Measurements from ENCODE around the gene ACAT2.
A peak's percentile ranks its signal among the peaks of the same experiment; 100 is the strongest.

The ACAT2 gene

GRCh38 chr6:159761129-159761872 lies 544 bp upstream of the ACAT2 start:
- Mint-ChIP-seq H3K27me3 (no peaks in the 10 kb centered on the region), H3K4me1 (peaks cover 34% of the 10 kb centered on the region), H3K4me3 (peak overlapping the region; percentile 84), H3K36me3 (ENCODE audit: insufficient read depth) (peaks cover 35% of the 10 kb centered on the region), H3K9me3 (no peaks in the 10 kb centered on the region), H3K27ac (ENCODE audit: low read depth) (peak overlapping the region; percentile 96)
- no peak for DNase-seq (ENCODE audit: low spot score in 2 of 2)
- no peak for ATAC-seq (replicated peaks; ENCODE audit: extremely low read depth, poor library complexity, severe bottlenecking)

- ATAC-seq (replicated peaks; ENCODE audit: extremely low read depth, poor library complexity, severe bottlenecking) (peak; percentile 22), DNase-seq (ENCODE audit: low spot score in 2 of 2) (peak; percentile 23 to 32)
- no peaks in the 10 kb centered on the region for H3K27me3 Mint-ChIP-seq
- peak overlapping the region; percentile 84 for H3K4me3 Mint-ChIP-seq
- H3K4me1 Mint-ChIP-seq: peaks cover 34% of the 10 kb centered on the region
- H3K27ac Mint-ChIP-seq (ENCODE audit: low read depth): peak overlapping the region; percentile 96
- no peaks in the 10 kb centered on the region for H3K9me3 Mint-ChIP-seq
- H3K36me3 Mint-ChIP-seq (ENCODE audit: insufficient read depth): peaks cover 33% of the 10 kb centered on the region
These were observed 942 bp downstream of the ACAT2 start for GRCh38 chr6:159762681-159763293.

DNA sequence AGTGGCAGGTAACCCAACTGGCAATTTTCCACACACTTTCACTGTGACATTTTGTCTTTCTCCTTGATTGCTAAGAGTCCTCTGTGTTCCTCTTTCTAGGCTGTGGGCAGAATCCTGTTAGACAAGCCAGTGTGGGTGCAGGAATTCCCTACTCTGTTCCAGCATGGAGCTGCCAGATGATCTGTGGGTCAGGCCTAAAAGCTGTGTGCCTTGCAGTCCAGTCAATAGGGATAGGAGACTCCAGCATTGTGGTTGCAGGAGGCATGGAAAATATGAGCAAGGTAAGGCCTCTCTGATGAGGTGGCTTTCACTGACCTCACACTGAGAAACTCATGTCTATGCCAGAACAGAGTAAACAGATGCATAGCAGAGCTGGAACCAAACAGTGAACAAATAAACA lies 5.1 kb downstream of the ACAT2 start:
- ATAC-seq (replicated peaks; ENCODE audit: extremely low read depth, poor library complexity, severe bottlenecking): no peak
- Mint-ChIP-seq H3K27ac (ENCODE audit: low read depth) (no peak overlapping the region), H3K36me3 (ENCODE audit: insufficient read depth) (peaks cover 48% of the 10 kb centered on the region)

GRCh38 chr6:159769470-159769869 lies 7.6 kb downstream of the ACAT2 start:
- H3K27me3 Mint-ChIP-seq: no peaks in the 10 kb centered on the region
- DNase-seq (ENCODE audit: low spot score in 2 of 2): no peak
- H3K4me1 Mint-ChIP-seq: peaks cover 10% of the 10 kb centered on the region
- H3K27ac Mint-ChIP-seq (ENCODE audit: low read depth): no peak overlapping the region
- H3K4me3 Mint-ChIP-seq: no peak overlapping the region
- H3K36me3 Mint-ChIP-seq (ENCODE audit: insufficient read depth): peaks cover 37% of the 10 kb centered on the region
- no peak for ATAC-seq (replicated peaks; ENCODE audit: extremely low read depth, poor library complexity, severe bottlenecking)
- no peaks in the 10 kb centered on the region for H3K9me3 Mint-ChIP-seq

More for the DNA sequence above, 5.1 kb downstream of the ACAT2 start:
- Mint-ChIP-seq H3K4me3 (no peak overlapping the region), H3K27me3 (no peaks in the 10 kb centered on the region), H3K9me3 (no peaks in the 10 kb centered on the region), H3K4me1 (peaks cover 22% of the 10 kb centered on the region)
- DNase-seq (ENCODE audit: low spot score in 2 of 2): no peak

GRCh38 chr6:159772196-159772595 lies 10.4 kb downstream of the ACAT2 start:
- DNase-seq (ENCODE audit: low spot score in 2 of 2): no peak
- no peaks in the 10 kb centered on the region for H3K9me3 Mint-ChIP-seq
- peaks cover 41% of the 10 kb centered on the region for H3K36me3 Mint-ChIP-seq (ENCODE audit: insufficient read depth)

DNA sequence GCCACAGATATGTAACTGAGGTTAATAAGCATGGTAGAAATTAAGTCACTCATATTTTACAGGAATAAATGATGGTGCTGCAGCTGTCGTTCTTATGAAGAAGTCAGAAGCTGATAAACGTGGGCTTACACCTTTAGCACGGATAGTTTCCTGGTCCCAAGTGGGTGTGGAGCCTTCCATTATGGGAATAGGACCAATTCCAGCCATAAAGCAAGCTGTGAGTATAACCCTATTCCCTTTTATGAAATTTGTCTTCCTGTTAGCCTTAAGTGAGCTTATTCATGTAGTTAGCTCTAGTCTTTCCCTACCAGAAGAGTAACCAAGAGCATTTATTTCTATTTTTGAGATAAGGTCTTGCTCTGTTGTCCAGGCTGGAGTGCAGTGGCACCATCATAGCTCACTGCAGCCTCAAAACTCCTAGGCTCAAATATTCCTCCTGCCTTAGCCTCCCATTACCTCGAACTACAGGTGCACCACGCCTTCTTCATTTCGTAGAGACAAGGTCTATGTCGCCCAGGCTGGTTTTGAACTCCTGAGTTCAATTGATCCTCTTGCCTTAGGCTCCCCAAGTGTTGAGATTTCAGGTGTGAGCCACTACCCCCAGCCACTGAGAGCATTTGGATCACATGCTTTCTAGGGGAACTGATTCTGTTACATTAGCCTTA lies 15.5 kb downstream of the ACAT2 start:
- peak overlapping the region; percentile 44 for H3K27ac Mint-ChIP-seq (ENCODE audit: low read depth)
- peaks cover 8% of the 10 kb centered on the region for H3K4me1 Mint-ChIP-seq
- H3K27me3 Mint-ChIP-seq: no peaks in the 10 kb centered on the region
- no peak for DNase-seq (ENCODE audit: low spot score in 2 of 2)
- no peaks in the 10 kb centered on the region for H3K9me3 Mint-ChIP-seq
- no peak overlapping the region for H3K4me3 Mint-ChIP-seq
- no peak for ATAC-seq (replicated peaks; ENCODE audit: extremely low read depth, poor library complexity, severe bottlenecking)
- peaks cover 58% of the 10 kb centered on the region for H3K36me3 Mint-ChIP-seq (ENCODE audit: insufficient read depth)

More at GRCh38 chr6:159772196-159772595, 10.4 kb downstream of the ACAT2 start:
- Mint-ChIP-seq H3K4me3 (no peak overlapping the region), H3K27ac (ENCODE audit: low read depth) (no peak overlapping the region), H3K4me1 (peaks cover 10% of the 10 kb centered on the region), H3K27me3 (no peaks in the 10 kb centered on the region)
- no peak for ATAC-seq (replicated peaks; ENCODE audit: extremely low read depth, poor library complexity, severe bottlenecking)

DNA sequence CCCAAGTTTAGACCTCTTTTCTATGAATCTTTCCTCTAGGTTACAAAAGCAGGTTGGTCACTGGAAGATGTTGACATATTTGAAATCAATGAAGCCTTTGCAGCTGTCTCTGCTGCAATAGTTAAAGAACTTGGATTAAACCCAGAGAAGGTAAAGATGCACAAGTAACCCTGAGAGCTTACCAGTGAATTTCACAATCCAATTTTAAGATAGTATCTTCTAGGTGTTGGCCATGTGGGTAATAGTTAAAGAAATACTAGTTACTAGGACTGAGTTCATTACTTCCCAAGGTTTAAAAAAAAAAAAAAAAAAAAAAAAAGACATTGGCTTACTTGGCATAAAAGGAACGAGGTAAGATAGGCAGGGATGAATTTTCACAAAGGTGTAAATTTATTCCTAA lies 16.3 kb downstream of the ACAT2 start:
- DNase-seq (ENCODE audit: low spot score in 2 of 2) (no peak), ATAC-seq (replicated peaks; ENCODE audit: extremely low read depth, poor library complexity, severe bottlenecking) (no peak)
- Mint-ChIP-seq H3K27me3 (no peaks in the 10 kb centered on the region), H3K27ac (ENCODE audit: low read depth) (no peak overlapping the region), H3K4me3 (no peak overlapping the region), H3K36me3 (ENCODE audit: insufficient read depth) (peaks cover 64% of the 10 kb centered on the region), H3K9me3 (no peaks in the 10 kb centered on the region), H3K4me1 (peaks cover 16% of the 10 kb centered on the region)

GRCh38 chr6:159778542-159779103 lies 16.8 kb downstream of the ACAT2 start:
- no peak for DNase-seq (ENCODE audit: low spot score in 2 of 2)
- no peaks in the 10 kb centered on the region for H3K9me3 Mint-ChIP-seq
- H3K4me1 Mint-ChIP-seq: peaks cover 16% of the 10 kb centered on the region
- H3K4me3 Mint-ChIP-seq: no peak overlapping the region
- no peak for ATAC-seq (replicated peaks; ENCODE audit: extremely low read depth, poor library complexity, severe bottlenecking)
- H3K36me3 Mint-ChIP-seq (ENCODE audit: insufficient read depth): peaks cover 66% of the 10 kb centered on the region
- no peak overlapping the region for H3K27ac Mint-ChIP-seq (ENCODE audit: low read depth)
- no peaks in the 10 kb centered on the region for H3K27me3 Mint-ChIP-seq

GRCh38 chr6:159788276-159788675 lies 26.4 kb downstream of the ACAT2 start:
- Mint-ChIP-seq H3K27me3 (no peaks in the 10 kb centered on the region), H3K4me3 (peak overlapping the region; percentile 95), H3K9me3 (no peaks in the 10 kb centered on the region), H3K36me3 (ENCODE audit: insufficient read depth) (peaks cover 73% of the 10 kb centered on the region), H3K4me1 (peaks cover 55% of the 10 kb centered on the region), H3K27ac (ENCODE audit: low read depth) (peak overlapping the region; percentile 94)
- DNase-seq (ENCODE audit: low spot score in 2 of 2) (no peak), ATAC-seq (replicated peaks; ENCODE audit: extremely low read depth, poor library complexity, severe bottlenecking) (no peak)

GRCh38 chr6:159788753-159789376 lies 27.0 kb downstream of the ACAT2 start:
- Mint-ChIP-seq H3K36me3 (ENCODE audit: insufficient read depth) (peaks cover 70% of the 10 kb centered on the region), H3K4me3 (peak overlapping the region; percentile 95), H3K27me3 (no peaks in the 10 kb centered on the region), H3K9me3 (no peaks in the 10 kb centered on the region), H3K27ac (ENCODE audit: low read depth) (peak overlapping the region; percentile 94), H3K4me1 (peaks cover 55% of the 10 kb centered on the region)
- no peak for ATAC-seq (replicated peaks; ENCODE audit: extremely low read depth, poor library complexity, severe bottlenecking)
- no peak for DNase-seq (ENCODE audit: low spot score in 2 of 2)

DNA sequence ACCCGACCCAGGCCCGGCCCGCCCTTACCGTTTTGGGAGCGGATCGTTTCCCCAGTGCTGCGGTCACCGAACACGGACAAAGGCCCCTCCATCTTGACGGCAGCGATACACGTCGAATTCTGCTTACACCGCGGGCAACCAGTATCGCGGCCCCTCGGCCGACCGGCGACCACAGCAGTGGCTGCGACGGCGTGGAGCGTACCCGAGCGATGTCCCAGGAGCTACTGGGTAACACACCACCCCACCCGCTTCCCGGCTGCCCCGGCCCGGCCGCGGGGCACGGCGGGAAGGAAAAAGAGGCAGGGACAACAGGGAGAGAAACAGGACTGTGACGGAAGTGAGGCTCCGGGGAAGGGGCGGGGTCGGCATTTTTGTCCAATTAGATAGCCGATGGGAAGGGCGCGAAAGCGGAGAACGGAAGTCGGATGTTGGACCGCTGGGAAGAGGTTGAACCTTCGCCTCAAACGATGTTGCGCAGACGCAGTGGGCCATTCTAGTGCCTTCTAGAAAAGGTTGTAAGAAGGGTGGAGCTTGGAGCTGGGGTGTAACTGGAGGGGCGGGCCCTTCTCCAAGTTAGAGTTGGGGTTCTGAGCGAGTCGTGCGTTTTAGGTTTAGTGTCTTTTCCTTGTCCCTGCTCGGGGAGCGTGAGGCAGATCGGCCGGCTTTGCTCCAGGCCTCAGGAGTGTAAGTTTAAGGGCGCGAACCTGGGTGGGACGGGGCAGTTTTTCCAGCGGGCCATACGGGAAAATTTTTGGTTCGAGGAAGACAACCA lies 27.7 kb downstream of the ACAT2 start, which contains the start of gene TCP1:
TSS of gene TCP1 (minus strand) at position 226 of the 772 bp plus-strand sequence. CDS start at position 92, 134 bp downstream.
- Mint-ChIP-seq H3K4me3 (peak within 1 kb of the TSS; percentile 95), H3K36me3 (ENCODE audit: insufficient read depth) (peaks cover 68% of the 10 kb centered on the region), H3K9me3 (no peaks in the 10 kb centered on the region), H3K27me3 (no peaks in the 10 kb centered on the region), H3K27ac (ENCODE audit: low read depth) (peak within 1 kb of the TSS; percentile 94), H3K4me1 (peaks cover 61% of the 10 kb centered on the region)
- DNase-seq (ENCODE audit: low spot score in 2 of 2) (peak; percentile 94), ATAC-seq (replicated peaks; ENCODE audit: extremely low read depth, poor library complexity, severe bottlenecking) (peak; percentile 81)
